A549 (cell line): ENCODE measurements around the gene EEFSEC.

Experiments
- CBX2 ChIP-seq: fragments of 200-600 bp; sonication (generic); IDR thresholded peaks from 2 replicates; pipeline ENCODE4 v1.6.1; 2016; ENCODE audit warnings: low read depth, mild to moderate bottlenecking, borderline replicate concordance
- CBX8 ChIP-seq: fragments of 200-600 bp; sonication (generic); IDR thresholded peaks from 2 replicates; pipeline ENCODE4 v1.6.1; 2016
- CEBPB ChIP-seq, 2 experiments: fragments of >200 bp in 1 of 2; sonication (Bioruptor Twin) in 1 of 2; formaldehyde crosslinking in 1 of 2; IDR thresholded peaks; 2 replicates each; pipeline ENCODE4 v1.6.1; 2012 to 2016
- EP300 ChIP-seq, 2 experiments: fragments of >200 bp; sonication (Bioruptor Twin); formaldehyde crosslinking; IDR thresholded peaks; 2 replicates in 1 of 2; 3 replicates in 1 of 2; pipeline ENCODE4 v1.6.1; 2016 to 2017
- HEYL ChIP-seq: fragments of 250-450 bp; sonication (Bioruptor Pico); IDR thresholded peaks from 2 replicates; pipeline ENCODE4 v1.8.0; 2021; ENCODE audit warnings: mild to moderate bottlenecking, moderate library complexity
- JUNB ChIP-seq: fragments of >200 bp; sonication (Bioruptor Twin); formaldehyde crosslinking; IDR thresholded peaks from 2 replicates; pipeline ENCODE4 v1.6.1; 2016
- MAFK ChIP-seq: fragments of 450-650 bp; IDR thresholded peaks from 2 replicates; pipeline ENCODE4 v1.6.1; 2014; ENCODE audit not compliant: partially characterized antibody
- MYC ChIP-seq: IDR thresholded peaks from 2 replicates; pipeline ENCODE4 v1.6.1; 2012; ENCODE audit warnings: mild to moderate bottlenecking, inconsistent platforms, low read length, improper control_type of control experiment, borderline replicate concordance
- POLR2A ChIP-seq: IDR thresholded peaks from 2 replicates; pipeline ENCODE4 v1.6.1; 2012; ENCODE audit warnings: mild to moderate bottlenecking, low read length
- RCOR1 ChIP-seq: fragments of 150-350 bp; IDR thresholded peaks from 2 replicates; pipeline ENCODE4 v1.6.1; 2014; ENCODE audit warnings: antibody characterized with exemption, low read length, low read depth
- TF ChIP-seq, protein P1 (sequence below): fragments of >200 bp; sonication (Bioruptor Twin); formaldehyde crosslinking; IDR thresholded peaks from 3 replicates; pipeline ENCODE4 v1.5.1; 2016

DNA sequence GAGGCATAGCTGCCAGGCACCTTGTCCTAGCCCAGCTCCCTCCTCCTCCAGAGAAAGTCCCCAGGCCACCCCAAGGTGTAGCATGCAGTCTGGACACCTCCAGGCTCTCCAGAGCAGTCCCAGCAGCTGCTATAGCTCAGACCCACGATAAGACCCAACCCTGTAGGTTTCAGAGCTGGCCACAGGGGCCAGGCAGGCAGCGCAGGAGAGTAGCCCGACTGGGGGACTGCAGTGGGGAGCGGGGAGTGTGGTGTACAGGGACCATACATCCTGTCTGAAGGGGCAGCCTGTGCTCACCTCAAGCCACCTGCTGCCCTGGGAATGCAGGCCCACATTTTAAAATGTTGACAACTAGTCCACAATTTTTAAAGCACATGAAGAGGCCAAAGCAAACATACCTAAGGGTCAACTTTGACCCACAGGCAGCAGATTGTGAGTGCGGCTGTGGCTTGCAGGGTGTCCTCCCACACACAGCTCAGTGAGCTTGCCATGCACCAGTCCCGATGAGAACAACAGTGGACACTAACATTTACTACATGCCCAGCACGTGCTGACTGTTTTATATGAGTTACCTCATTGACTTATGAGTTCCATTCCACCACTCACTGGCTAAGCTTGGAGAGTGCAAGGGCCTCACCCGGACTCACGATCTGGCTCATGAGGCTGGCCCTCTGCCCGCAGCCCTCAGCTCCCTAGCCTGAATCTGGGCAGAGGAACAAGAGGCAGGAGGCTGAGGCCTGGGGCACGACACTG, 232.0 kb downstream of the EEFSEC start:
- TF ChIP-seq MYC, result no peak
- TF ChIP-seq POLR2A, result no peak
- no peak for TF ChIP-seq HEYL
- TF ChIP-seq, protein P1, sequence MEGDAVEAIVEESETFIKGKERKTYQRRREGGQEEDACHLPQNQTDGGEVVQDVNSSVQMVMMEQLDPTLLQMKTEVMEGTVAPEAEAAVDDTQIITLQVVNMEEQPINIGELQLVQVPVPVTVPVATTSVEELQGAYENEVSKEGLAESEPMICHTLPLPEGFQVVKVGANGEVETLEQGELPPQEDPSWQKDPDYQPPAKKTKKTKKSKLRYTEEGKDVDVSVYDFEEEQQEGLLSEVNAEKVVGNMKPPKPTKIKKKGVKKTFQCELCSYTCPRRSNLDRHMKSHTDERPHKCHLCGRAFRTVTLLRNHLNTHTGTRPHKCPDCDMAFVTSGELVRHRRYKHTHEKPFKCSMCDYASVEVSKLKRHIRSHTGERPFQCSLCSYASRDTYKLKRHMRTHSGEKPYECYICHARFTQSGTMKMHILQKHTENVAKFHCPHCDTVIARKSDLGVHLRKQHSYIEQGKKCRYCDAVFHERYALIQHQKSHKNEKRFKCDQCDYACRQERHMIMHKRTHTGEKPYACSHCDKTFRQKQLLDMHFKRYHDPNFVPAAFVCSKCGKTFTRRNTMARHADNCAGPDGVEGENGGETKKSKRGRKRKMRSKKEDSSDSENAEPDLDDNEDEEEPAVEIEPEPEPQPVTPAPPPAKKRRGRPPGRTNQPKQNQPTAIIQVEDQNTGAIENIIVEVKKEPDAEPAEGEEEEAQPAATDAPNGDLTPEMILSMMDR, result no peak
- TF ChIP-seq CBX8, result no peak
- TF ChIP-seq EP300 (IDR thresholded peaks at IDR 0.05), result no peak
- TF ChIP-seq CBX2, result no peak
- no peak for TF ChIP-seq JUNB
- TF ChIP-seq RCOR1, result no peak
- no peak for TF ChIP-seq MAFK
- no peak for TF ChIP-seq CEBPB (IDR thresholded peaks at IDR 0.05)
